Activated CD4-positive, alpha-beta T cell treated with anti-CD3 and anti-CD28 coated beads, Interleukin-2, amount 10 ng/mL, durations not matched to agents 24 days and 14 days (primary cell): ENCODE data around the gene MRRF. TPM values are rescaled to one million over a fixed set of nuclear protein-coding genes. Genes with fewer than 3 reads are reported as not detected.
A peak's percentile ranks its signal among the peaks of the same experiment; 100 is the strongest.

Source experiments
- DNase-seq: peaks from one replicate; pipeline ENCODE4 v3.0.0; 2022
- H3K27ac Mint-ChIP-seq: one replicate; pipeline ENCODE4 v1.8.0; 2022; ENCODE audit warnings: mild to moderate bottlenecking, mixed read lengths
- H3K27me3 Mint-ChIP-seq: one replicate; pipeline ENCODE4 v1.8.0; 2022; ENCODE audit warnings: mixed read lengths
- H3K36me3 Mint-ChIP-seq: one replicate; pipeline ENCODE4 v1.8.0; 2022; ENCODE audit warnings: low read depth, mild to moderate bottlenecking, mixed read lengths
- H3K4me1 Mint-ChIP-seq: one replicate; pipeline ENCODE4 v1.8.0; 2021; ENCODE audit warnings: mixed read lengths
- H3K4me3 Mint-ChIP-seq: one replicate; pipeline ENCODE4 v1.8.0; 2022; ENCODE audit warnings: mild to moderate bottlenecking, moderate library complexity, mixed read lengths
- H3K9me3 Mint-ChIP-seq: one replicate; pipeline ENCODE4 v1.8.0; 2021; ENCODE audit warnings: mixed read lengths
- intact Hi-C: fragments of 100-400 bp; cut with micrococcal nuclease; formaldehyde crosslinking; loops from one replicate; pipeline ENCODE4 v1.15.1; 2023
- total RNA-seq: library from RNA; stranded (reverse); gene quantifications from 2 replicates; pipeline ENCODE4 v1.2.3, GENCODE V29; 2022

Gene MRRF
- total RNA-seq, 1 donor from 2014 or later, result 73.1 TPM

DNA sequence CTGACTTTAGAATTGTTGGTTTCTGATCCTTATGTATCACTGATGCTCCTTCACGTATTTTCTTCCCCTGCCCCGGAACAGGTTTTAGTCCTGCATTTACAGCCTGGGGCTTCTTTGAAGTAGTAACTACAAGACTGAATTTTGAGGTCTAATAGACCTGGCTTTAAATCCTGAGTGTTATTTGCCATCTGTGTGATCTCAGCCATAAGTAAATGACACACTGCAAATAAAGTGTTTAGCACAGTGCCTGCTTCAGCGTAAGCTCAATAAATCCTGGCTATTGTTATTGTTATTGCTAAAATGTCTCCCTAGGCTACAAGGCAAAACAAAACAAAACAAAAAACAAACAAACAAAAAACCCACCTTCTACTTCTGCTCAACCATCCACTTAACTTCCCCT is 20.3 kb upstream of the MRRF start:
- no peak overlapping the region for H3K27ac Mint-ChIP-seq
- no peaks in the 10 kb centered on the region for H3K27me3 Mint-ChIP-seq
- intact Hi-C loops, result loop anchor here (10.0 kb wide), 1 partner anchor 50 kb away; no protein-coding TSS in a partner anchor
- no peaks in the 10 kb centered on the region for H3K4me1 Mint-ChIP-seq
- peaks cover 56% of the 10 kb centered on the region for H3K36me3 Mint-ChIP-seq
- DNase-seq, result no peak
- H3K4me3 Mint-ChIP-seq, result no peak overlapping the region
- H3K9me3 Mint-ChIP-seq, result no peaks in the 10 kb centered on the region

DNA sequence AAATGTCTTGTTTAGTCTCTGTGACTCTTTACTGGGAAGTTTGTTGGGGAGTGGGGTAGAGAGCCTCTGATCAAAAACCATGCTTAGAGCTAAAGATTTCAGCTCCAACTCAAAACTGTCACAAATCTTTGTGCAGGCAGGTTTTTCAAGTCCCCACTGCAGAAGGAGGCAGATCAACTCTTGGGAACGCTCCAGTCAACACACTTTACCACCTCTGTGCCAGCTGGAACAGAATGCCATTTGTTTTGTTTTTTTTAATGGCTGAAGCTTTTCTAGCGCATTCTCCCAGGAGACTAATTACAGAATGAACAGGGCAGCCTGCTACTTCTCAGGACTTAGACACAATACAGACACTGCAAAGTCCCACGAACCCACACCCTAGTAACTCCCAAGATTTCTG is 18.0 kb upstream of the MRRF start:
- no peak for DNase-seq
- Mint-ChIP-seq H3K9me3 (no peaks in the 10 kb centered on the region), H3K27me3 (no peaks in the 10 kb centered on the region), H3K4me1 (no peaks in the 10 kb centered on the region), H3K27ac (no peak overlapping the region), H3K4me3 (no peak overlapping the region), H3K36me3 (peaks cover 59% of the 10 kb centered on the region)
- intact Hi-C loops, result loop anchor here (10.0 kb wide), 1 partner anchor 48 kb away; no protein-coding TSS in a partner anchor

DNA sequence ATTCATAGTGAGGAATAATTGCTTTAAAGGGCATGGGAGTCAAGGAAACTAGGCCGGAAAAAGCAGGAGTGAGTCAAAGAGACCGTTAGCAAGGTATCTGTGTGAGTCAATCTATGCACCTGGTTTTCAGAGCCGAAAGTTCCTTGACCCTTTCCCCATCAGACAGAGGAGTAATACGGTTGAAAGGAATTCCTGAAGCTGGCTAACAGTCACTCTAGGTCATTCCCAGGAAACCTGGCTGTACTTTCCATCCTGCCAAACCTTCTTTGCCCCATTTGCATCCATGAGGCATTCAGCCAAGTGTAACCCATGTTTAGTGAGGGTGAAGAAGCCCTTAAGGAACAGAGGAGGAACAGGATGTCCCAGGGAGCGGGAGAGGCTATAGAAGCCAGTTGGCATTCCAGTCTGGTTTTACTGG is 16.2 kb upstream of the MRRF start:
- DNase-seq, result no peak
- Mint-ChIP-seq H3K27me3 (no peaks in the 10 kb centered on the region), H3K27ac (no peak overlapping the region), H3K36me3 (peaks cover 53% of the 10 kb centered on the region), H3K4me1 (no peaks in the 10 kb centered on the region), H3K4me3 (no peak overlapping the region), H3K9me3 (no peaks in the 10 kb centered on the region)
- intact Hi-C loops, result loop anchor here (10.0 kb wide), 1 partner anchor 46 kb away; no protein-coding TSS in a partner anchor

DNA sequence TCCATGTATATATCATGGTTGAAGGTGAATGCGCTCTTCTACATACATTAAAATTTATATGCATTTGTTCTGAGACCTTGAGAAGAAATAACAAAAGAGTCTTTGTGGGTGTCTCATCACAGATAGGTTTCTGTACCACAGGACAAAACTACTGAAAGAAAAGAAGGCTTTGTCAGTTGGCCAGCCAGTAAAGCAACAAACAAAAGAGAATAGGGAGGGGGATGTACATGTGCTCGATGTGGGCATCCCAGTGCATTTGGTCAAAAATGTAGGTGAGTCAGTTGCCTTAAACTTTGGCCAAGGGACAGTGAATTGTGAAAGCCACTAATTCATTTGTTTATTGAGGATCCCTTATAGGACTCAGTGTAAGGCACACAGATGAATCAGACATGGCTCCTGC is 13.3 kb upstream of the MRRF start:
- intact Hi-C loops, result no loop called here
- Mint-ChIP-seq H3K4me1 (no peaks in the 10 kb centered on the region), H3K27ac (no peak overlapping the region), H3K36me3 (peaks cover 38% of the 10 kb centered on the region), H3K4me3 (no peak overlapping the region), H3K27me3 (no peaks in the 10 kb centered on the region), H3K9me3 (no peaks in the 10 kb centered on the region)
- no peak for DNase-seq

DNA sequence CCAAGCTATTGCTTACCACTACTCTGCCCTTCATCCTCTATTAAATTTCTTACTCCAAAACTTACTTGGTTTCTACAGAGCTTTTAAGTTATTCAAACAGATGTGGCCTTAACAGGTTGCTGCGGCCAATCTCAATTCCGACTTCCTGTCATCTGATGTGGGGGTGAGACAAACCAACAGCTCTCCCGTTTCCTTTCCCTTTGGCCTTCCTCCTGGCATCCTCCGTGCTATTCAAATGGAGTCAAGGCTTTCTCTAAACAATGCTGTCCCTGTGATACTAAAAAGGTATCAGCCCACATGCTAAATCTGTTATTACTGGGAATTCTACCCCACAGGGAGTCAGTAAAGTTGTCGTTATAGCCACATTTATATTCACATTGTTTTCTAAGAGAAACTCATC is 11.9 kb upstream of the MRRF start:
- H3K27me3 Mint-ChIP-seq, result no peaks in the 10 kb centered on the region
- no peak overlapping the region for H3K4me3 Mint-ChIP-seq
- H3K9me3 Mint-ChIP-seq, result no peaks in the 10 kb centered on the region
- intact Hi-C loops, result no loop called here
- no peak for DNase-seq
- peak overlapping the region; percentile 61 for H3K27ac Mint-ChIP-seq
- peaks cover 30% of the 10 kb centered on the region for H3K36me3 Mint-ChIP-seq
- no peaks in the 10 kb centered on the region for H3K4me1 Mint-ChIP-seq

DNA sequence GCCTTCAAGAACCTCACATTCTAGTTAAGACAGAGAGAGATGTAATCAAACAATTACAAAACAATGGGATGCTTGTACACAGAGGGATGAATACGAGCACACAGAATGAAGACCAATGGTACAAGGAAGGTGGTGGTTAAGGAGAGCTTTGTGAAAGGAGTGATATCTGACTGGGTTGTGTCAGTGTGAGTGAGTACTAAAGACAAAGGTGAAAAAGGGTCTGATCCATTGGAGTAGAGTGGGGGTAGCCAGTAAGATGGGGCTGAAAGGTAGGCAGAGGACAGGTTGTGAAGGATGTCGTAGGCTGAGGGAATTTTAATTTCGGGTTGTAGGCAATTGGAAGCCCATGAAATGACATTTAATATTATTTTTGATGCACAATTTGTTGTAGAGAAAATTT is 9.9 kb upstream of the MRRF start:
- H3K36me3 Mint-ChIP-seq, result peaks cover 40% of the 10 kb centered on the region
- intact Hi-C loops, result no loop called here
- no peaks in the 10 kb centered on the region for H3K4me1 Mint-ChIP-seq
- no peak for DNase-seq
- no peak overlapping the region for H3K27ac Mint-ChIP-seq
- no peaks in the 10 kb centered on the region for H3K27me3 Mint-ChIP-seq
- no peaks in the 10 kb centered on the region for H3K9me3 Mint-ChIP-seq
- H3K4me3 Mint-ChIP-seq, result no peak overlapping the region

DNA sequence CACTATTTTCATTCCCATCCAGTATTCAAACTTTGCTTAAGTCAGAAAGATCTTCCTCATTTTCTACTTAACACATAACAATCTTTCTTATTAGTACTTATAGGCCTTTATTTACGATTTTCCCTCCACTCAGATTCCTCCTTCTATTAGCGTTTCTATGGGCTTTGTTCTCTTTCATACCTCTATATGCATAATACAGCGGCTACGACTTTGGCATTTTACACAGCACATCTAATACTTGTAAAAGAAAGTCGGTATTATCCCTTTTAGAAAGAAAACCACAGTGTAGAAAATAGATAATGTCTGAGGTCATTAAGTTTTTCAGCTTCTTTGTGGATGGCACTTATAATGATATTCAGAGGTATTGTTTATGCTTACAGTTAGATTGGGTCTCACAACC is 8.5 kb upstream of the MRRF start:
- Mint-ChIP-seq H3K4me1 (peaks cover 3% of the 10 kb centered on the region), H3K27ac (no peak overlapping the region), H3K36me3 (peaks cover 43% of the 10 kb centered on the region), H3K27me3 (no peaks in the 10 kb centered on the region), H3K4me3 (no peak overlapping the region), H3K9me3 (no peaks in the 10 kb centered on the region)
- no peak for DNase-seq
- intact Hi-C loops, result no loop called here

DNA sequence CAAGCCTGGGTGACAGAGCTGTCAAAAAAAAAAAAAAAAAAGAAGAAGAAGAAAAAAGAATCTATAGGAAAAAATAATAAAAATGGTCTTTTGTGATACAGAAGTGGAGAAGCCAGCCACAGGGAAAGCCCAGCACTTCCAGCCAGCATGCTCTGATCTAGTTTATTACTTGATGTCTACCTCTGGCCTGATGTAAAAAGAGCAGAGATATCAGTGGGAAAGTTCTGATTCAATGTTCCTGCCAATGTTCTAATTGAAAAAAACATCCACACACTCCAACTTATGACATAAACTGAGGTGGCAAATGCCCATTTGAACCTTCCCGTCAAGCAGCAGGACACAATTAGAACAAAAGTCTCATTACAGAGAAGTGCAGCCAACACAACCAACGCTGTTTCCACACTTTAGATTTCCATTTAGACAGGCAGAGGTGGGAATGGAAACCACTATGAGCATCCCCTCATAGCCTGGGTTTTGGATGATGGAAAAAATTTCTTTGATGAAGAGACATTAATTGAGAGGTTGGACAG is 5.7 kb upstream of the MRRF start:
- Mint-ChIP-seq H3K36me3 (peaks cover 36% of the 10 kb centered on the region), H3K27me3 (no peaks in the 10 kb centered on the region), H3K9me3 (no peaks in the 10 kb centered on the region), H3K4me3 (no peak overlapping the region), H3K27ac (no peak overlapping the region), H3K4me1 (peaks cover 25% of the 10 kb centered on the region)
- no peak for DNase-seq
- intact Hi-C loops, result no loop called here

DNA sequence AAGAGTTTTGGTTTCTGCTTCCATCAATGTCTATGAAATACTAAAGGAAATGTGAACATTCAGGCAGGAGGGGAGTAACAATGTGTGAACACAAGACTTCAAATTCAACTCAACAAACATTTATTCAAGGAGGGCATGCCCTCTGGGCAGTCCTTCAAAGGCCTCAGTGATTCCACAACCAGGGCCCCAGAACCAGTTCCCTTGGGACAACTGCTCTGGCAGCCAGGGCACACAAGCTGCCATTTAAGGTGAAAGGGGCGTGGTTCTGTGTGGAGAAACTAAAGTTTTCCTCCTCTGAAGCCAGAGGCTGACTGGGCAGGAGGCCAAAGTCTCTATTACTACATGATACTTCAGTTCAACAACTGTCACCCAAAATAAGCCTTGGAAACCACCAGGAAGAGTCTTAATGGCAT is 3.2 kb upstream of the MRRF start:
- no peaks in the 10 kb centered on the region for H3K27me3 Mint-ChIP-seq
- no peak for DNase-seq
- no peak overlapping the region for H3K27ac Mint-ChIP-seq
- no peak overlapping the region for H3K4me3 Mint-ChIP-seq
- peaks cover 37% of the 10 kb centered on the region for H3K4me1 Mint-ChIP-seq
- intact Hi-C loops, result no loop called here
- peaks cover 43% of the 10 kb centered on the region for H3K36me3 Mint-ChIP-seq
- no peaks in the 10 kb centered on the region for H3K9me3 Mint-ChIP-seq

DNA sequence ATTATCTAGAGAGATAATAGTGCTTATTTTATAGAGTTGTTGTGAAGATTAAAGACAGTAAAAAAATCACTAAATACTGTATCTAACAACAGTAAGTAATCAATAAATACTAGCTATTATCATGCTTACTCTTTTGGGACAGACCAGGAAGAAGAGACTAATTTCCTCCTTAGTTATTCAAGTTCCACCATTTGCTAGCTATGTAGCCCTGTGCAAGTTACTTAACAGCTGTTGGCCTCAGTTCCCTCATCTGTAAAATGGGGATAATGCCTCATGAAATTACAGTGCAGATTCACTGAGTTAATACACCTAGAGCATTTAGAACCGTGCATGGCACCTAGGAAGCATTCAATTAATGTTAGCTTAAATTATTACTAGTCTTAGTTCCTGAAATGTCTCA is 2.6 kb upstream of the MRRF start:
- intact Hi-C loops, result no loop called here
- Mint-ChIP-seq H3K36me3 (peaks cover 43% of the 10 kb centered on the region), H3K4me1 (peaks cover 37% of the 10 kb centered on the region), H3K9me3 (no peaks in the 10 kb centered on the region), H3K27me3 (no peaks in the 10 kb centered on the region), H3K4me3 (peak overlapping the region; percentile 43), H3K27ac (no peak overlapping the region)
- DNase-seq, result no peak

DNA sequence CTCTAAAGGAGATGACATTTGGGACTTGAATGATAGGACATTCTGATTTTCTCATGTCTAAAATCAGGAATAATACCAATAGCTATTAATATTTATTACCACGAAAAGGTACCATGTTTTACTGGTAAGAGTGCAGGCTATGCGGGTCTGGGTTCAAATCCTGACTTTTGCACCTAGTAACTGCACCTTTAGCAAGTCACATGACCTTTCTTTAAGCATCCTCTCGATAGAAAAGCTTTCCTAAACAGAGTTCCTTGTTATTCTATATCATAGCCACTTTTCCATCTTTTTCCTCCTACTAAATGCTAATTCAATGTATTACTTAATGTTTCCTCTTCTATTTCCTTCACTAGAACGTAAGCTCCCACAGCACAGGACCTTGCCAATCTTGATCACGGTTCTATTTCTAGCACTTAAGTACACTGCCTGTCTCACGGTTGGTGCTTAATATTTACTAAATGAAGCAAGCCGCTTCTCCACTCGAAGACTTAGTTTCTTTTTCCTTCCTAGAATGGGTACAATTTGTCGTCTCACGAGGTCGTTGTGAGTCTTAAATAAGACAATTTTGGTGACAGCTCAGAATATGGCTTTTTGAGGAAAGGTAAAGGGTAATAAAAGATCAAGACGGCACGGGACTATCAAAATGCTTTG is 858 bp upstream of the MRRF start:
- intact Hi-C loops, result loop anchor here (1.0 to 2.0 kb wide), 2 partner anchors 45 to 105 kb away; partner anchors contain the start of genes MORN5 and NDUFA8
- no peak for DNase-seq
- H3K36me3 Mint-ChIP-seq, result peaks cover 36% of the 10 kb centered on the region
- H3K9me3 Mint-ChIP-seq, result no peaks in the 10 kb centered on the region
- H3K4me3 Mint-ChIP-seq, result peak overlapping the region; percentile 98
- H3K27me3 Mint-ChIP-seq, result no peaks in the 10 kb centered on the region
- H3K4me1 Mint-ChIP-seq, result peaks cover 39% of the 10 kb centered on the region
- H3K27ac Mint-ChIP-seq, result peak overlapping the region; percentile 100

DNA sequence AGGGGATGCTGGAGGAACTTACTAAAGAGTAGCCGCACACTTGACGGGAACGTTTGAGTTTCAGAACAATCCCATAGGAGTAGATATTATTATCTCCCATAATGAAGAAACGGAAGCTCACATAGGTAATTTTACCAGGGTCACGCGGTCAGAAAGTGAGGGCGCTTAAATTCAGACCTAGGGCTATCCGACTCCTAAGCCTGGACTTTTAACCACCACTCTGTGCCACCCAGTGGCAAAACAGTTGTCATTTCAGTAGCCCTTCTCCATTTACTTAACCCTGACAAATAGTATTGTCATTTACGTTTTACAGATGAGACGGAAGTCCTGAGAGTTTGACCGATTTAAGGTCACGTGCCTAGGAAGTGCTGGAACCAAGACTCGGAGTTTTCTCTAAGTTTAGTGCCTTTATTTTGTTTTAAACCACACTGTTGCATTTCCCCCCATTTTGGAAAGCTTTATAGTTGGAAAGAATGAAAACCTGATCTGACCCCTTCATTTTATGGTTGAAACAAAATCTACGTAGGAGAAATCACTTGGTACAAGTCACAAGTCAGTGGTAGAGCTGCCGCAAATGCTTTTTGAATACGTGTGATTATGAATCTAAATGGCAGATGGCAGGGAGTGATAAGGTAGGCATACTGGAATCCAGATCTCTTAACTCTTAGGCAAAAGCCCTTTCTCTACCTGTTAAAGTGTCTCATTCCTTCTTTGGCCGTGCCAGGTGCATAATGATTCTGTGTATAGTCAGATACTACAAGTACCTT is 650 bp downstream of the MRRF start:
- H3K4me1 Mint-ChIP-seq, result peaks cover 39% of the 10 kb centered on the region
- no peaks in the 10 kb centered on the region for H3K27me3 Mint-ChIP-seq
- H3K4me3 Mint-ChIP-seq, result peak overlapping the region; percentile 98
- H3K36me3 Mint-ChIP-seq, result peaks cover 24% of the 10 kb centered on the region
- intact Hi-C loops, result loop anchor here (2.0 kb wide), 1 partner anchor 47 kb away; no protein-coding TSS in a partner anchor
- peak; percentile 81 for DNase-seq
- no peaks in the 10 kb centered on the region for H3K9me3 Mint-ChIP-seq
- peak overlapping the region; percentile 100 for H3K27ac Mint-ChIP-seq

DNA sequence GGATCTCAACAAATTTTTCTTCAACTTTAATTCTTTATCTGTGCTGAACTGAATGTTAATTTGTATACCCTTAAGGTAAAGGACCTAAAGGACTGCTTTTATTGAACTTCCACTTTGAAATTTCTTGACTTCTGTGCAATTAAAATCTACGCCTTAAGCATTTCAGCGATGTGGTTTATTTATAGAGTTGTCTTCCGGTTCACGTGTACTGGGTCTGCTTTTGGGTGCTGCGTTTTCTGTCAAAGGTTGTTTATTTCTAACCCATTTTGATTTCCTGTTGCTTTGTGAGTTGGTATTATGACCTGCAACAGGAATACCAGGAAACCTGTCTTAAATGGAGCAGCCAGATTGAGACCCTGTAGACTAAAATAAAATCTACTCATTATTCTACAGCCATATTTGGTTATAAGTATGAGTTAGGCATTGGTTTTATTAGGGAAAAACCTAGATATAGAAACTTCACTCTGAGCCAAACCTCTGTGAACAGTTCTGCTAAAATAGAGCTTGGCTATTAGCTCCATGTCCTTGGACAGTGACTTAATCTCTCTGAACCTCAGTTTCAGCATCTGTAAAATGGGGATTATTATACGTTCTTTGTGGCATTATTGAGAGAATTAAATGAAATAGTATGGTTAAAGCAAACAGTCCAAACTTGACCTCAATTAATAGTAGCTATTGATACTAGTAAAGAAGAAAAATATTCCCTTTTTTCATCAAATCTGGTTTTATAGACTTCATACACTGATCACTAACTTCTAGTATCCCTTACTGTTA is 3.5 kb downstream of the MRRF start:
- no peak overlapping the region for H3K27ac Mint-ChIP-seq
- H3K27me3 Mint-ChIP-seq, result no peaks in the 10 kb centered on the region
- peaks cover 20% of the 10 kb centered on the region for H3K4me1 Mint-ChIP-seq
- intact Hi-C loops, result no loop called here
- H3K36me3 Mint-ChIP-seq, result peaks cover 33% of the 10 kb centered on the region
- no peaks in the 10 kb centered on the region for H3K9me3 Mint-ChIP-seq
- H3K4me3 Mint-ChIP-seq, result no peak overlapping the region
- no peak for DNase-seq

DNA sequence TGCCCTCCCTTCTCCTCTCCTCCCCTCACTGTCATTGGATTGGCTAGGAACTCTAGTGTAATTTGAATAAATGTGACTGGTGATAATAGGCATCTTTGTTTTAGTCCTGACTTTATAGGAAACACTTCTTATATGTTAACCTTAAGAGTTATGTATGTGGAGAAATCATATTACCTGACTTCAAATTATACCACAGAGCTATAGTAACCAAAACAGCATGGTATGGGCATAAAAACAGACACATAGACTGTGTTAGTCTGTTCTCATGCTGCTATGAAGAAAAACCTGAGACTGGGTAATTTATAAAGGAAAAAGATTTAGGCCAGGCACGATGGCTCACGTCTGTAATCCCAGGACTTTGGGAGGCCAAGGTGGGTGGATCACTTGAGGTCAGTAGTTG is 9.4 kb downstream of the MRRF start:
- Mint-ChIP-seq H3K4me3 (no peak overlapping the region), H3K9me3 (peaks cover 4% of the 10 kb centered on the region), H3K27ac (no peak overlapping the region), H3K36me3 (peaks cover 60% of the 10 kb centered on the region), H3K4me1 (peaks cover 5% of the 10 kb centered on the region), H3K27me3 (no peaks in the 10 kb centered on the region)
- no peak for DNase-seq
- intact Hi-C loops, result no loop called here
